Measurements from ENCODE around the gene LRIT1. TPM values are rescaled to one million over a fixed set of nuclear protein-coding genes. Genes with fewer than 3 reads are reported as not detected.

The LRIT1 gene
- total and polyA plus RNA-seq, 2 of the 8 experiments (the other 6 are each of a cell fraction or from before 2014, with no cell fraction given) = 0.03 TPM; not detected in 1

GRCh38 chr10:84188815-84189214 lies 52.5 kb downstream of the LRIT1 start (continued):
- TF ChIP-seq CHD7 (IDR thresholded peaks at IDR 0.05; ENCODE audit: insufficient replicate concordance, low read length) (no peak), CTCF (IDR thresholded peaks at IDR 0.05; ENCODE audit: control extremely low read depth in 1 of 3, insufficient read depth in 1 of 3, low read depth in 1 of 3, low read length in 3 of 3) (no peak), SRF (IDR thresholded peaks at IDR 0.05; ENCODE audit: low read depth, low read length) (no peak), EZH2 (IDR thresholded peaks at IDR 0.05; ENCODE audit: low read depth, low read length, severe bottlenecking) (no peak)
